ENCODE results near the gene CTSD.

The CTSD gene

DNA sequence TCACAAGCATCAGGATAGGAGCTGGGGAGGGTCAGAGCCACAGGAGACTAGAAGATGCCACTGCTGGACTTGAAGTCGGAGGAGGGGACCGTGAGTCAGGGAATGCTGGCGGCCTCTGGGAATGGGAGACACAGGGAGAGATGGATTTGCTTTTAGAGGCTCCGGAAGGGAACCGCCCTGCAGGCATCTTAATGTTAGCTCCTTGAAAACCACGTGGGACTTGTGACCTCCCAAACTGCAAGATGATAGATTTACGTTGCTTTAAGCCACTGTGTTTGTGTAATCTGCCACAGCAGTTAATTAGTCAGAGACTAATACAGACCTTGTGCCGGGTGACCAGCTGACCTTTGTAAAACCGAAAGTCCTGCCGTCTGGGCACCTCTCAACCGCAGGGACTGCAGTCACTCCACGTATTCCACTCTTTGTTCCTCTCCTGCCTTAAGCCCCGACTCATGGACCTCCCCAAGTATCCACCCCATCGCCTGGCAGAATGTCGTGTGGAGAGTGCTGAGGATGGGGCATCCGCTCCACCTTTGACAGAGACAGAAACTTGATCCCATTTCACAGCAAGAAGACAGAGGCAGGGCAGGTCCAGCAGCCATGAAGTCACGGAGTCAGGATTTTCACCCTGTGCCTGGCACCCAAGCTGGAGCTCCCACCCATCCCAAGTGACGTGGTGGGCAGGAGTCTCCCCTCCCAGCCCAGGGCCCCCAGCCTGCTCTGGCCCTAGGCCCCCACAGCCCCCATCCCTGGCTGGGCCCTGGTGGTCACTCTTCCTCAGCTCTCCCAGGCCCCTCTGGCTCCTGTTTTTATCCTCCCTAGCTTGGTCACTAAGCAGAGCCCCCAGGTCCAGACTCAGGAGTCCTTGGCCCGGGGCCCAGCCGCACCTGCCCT is 19.4 kb upstream of the CTSD start:
- DNase-seq (ENCODE audit: low read depth in 2 of 2), result peak; percentile 3 to 10

DNA sequence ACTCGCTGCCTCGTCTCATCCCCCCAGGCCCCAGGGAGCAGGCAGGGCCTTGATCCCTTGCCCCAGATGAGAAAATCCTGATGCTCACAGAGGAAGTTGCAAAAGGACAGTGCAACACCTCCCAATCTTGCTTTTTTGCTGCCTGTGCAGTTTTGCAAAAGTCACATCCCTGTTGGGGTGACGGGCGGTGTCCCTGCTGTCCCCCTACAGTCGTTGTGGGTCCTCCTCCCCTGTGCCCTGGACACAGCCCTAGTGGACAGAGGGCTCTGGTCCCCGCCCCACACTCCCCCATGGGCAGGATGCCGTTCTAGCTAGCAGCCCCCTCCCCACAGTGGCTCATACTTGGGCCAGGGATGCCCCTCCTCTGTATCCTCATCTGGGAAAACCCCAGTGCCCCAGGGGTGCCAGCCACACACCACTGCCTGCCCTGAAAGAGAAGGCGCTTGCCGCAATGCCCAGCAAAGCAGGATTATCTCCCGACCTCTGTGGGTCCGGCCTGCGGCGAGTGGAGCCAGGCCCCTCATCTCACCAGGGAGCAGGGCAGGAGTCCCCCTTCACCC is 18.4 kb upstream of the CTSD start:
- no peak for DNase-seq (ENCODE audit: low read depth in 2 of 2)

DNA sequence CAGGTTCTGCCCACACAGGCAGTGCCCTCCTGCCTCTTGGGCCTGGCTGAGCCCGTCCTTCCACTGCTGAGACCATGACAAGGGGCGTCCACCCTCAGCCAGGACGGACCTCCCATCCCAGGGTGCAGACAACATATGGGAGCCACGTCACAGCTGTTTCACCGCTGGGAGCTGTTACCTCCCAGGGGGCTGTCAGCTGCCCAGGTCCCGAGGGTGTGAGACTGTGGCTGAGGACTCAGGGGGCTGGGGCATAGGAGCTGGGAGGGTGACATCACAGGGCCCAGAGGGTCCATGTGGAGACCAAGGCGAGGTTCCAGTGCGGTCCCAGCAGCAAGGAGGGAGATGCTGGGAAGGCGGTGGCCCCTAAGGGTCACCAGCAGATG is 17.9 kb upstream of the CTSD start:
- no peak for DNase-seq (ENCODE audit: low read depth in 2 of 2)

DNA sequence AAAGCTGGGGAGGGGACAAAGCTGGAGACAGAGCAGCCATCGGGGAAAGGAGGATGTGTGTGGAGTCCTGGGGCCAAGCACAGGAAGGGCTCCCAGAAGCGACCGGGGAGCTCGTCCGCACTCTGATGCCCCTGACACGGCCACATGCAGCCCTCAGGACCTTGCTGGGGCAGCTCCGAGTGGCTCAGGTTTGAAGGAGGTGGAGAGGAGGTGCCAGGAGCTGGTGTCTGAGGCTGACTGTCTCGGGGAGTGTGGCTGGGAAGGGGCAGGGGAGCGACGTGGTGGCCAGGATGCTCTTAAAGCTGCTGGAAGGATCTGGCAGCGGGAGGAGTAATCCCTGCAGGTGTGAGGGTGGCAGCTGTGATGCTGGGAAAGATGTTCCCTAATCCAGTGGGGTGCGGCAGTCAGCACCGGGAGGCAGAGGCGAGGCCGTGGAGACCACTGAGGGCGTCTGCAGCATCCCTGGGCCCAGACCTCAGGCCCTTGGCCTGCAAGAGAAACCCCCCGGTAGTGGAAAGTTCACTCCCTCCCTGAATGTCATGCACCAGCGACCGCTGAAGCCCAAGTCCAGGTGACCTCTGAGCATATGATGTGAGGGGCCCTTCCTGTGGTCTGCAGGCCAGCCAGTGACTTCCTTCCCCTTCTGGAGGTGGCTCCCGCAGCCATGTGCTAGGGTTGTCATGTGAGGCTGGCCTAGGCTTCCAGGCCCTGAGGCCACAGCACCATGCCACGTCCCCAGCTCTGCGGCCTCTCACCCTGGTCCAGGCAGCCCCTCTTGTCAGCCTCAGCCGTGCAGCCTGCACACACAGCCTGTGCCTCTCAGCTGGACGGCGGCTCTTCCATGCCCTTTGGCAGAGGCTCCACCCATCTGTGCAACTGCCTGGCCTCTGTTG is 17.2 kb upstream of the CTSD start:
- DNase-seq (ENCODE audit: low read depth in 2 of 2), result no peak

DNA sequence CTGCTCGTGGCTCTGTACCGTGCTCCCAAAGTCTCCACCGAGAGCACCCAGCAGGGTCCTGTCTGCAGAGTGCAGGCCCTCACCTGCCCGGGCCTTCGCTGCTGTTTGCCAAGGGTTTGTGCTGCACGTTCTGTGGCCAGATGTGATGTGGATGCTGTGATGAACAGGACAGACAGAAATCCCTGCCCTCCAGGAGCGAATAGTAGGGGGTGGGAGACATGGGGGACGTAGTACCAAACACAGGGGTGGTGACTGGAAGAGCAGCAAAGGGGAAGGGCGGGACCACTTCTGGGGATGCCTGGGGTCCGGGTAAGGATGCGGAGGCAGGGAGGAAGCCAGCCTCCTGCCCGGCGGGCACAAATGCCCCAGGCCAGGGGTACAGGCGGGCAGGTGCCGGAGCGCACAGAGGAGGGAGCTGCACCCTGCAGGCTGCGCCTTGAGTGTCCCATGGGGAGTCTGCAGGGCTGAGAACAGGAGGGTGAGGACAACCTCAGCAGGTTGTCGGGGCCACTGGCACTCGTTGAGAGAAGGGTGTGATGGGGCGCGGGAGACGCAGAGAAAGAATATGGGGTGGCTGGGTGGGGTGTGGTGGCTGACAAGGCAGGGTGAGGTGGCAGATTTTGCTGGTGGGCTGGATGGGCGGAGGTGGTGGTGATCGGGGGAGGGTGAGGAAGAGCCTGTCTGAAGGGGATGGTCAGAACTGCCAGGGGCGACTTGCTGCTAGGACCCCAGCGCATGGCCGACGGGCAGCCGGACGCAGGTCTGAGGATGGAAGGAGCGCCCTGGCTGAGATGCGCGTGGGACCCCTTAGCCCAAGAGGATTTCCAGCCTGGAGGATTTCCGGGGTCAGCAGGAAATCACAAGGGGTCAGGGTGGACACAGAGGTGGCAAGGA is 16.3 kb upstream of the CTSD start:
- no peak for DNase-seq (ENCODE audit: low read depth in 2 of 2)

GRCh38 chr11:1779034-1779805 is 15.5 kb upstream of the CTSD start:
- no peak for DNase-seq (ENCODE audit: low read depth in 2 of 2)

DNA sequence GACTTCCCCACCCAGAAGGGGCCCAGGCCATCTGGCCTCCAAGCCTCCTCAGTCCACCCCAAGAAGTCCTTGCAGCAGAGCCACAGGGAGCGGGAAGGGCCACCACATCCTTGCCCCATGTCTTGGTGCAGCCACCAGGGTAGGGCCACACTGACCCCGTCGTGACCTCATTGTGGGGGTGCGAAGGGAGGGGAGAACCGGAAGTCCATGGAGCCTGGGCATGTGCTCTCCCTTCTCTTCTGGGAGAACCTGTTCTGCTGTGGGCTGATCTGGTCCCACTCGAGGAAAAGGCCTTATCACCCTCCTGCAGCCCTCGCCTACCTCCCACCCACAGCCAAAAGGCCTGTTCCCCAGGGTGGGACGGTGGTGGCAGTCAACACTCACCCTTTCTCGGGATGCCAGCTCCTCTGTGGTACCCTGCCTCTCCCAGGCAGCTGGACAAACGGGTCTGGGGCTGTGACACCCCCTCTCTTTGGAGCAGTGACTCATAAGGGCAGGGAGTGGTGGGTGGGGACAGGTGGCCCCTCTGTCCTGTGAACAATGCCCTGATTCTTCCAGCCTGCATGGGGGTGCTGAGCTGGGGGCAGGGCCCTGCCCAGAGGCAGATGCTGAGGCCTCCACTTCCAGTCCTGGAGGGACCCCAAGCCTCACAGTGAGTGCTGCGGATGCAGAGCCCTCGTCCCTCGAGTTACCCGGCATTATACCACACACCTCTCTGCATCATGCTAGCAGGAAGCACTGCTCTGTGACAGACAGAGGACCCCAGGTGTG is 14.6 kb upstream of the CTSD start:
- DNase-seq (ENCODE audit: low read depth in 2 of 2), result no peak

- DNase-seq (ENCODE audit: low read depth in 2 of 2), result no peak
These were observed 14.0 kb upstream of the CTSD start for GRCh38 chr11:1777737-1778136.

DNA sequence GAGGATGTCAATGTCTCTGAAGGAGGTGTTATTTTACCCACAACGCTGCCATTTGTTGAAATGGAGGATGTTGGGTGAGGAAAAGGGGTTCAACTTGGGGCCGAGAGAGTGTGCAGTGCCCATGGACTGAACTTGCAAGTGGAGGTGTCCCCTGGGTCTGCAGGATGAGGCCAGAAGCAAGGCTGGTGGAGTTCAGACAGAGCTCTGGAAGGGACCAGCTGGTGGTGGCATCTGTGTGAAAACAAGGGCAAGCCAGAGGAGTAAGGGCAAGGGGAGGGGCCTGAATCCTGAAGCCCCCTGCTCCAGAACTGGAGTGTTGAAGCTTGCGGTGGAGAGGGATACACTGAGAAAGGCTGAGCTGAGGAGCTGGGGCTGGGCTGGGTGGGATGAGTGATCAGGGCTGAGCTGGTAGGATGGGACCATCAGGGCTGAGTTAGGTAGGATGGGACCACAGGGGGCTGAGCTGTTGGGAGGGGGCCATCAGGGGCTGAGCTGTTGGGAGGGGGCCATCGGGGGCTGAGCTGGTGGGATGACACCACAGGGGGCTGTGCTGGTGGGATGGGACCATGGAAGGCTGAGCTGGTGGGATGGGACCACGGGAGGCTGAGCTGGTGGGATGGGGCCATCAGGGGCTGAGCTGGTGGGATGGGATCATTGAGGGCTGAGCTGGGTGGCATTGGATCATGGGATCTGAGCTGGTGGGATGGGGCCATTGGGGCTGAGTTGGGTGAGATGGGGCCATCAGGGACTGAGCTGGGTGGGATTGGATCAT is 13.4 kb upstream of the CTSD start:
- no peak for DNase-seq (ENCODE audit: low read depth in 2 of 2)

- no peak for DNase-seq (ENCODE audit: low read depth in 2 of 2)
These were observed 12.7 kb upstream of the CTSD start for GRCh38 chr11:1776331-1776851.

DNA sequence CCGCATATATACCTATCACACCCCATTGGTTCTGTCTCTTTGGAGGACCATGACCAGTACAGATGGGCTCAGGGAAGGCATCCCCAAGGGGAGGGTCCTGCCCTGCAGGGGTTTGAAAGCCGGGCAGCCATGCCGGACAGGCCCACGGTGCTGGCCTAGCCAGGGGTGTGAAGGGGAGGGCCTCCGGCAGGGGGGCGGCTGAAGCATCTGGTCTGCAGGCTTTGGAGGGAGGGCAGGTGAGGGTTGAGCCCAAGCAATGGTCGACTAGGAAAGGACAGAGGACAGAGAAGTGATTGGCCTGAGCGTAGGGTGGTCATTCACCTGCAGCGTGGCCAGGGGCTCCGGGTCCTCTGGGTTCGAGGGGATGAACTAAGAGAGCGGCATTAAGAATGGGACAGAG is 11.2 kb upstream of the CTSD start:
- DNase-seq (ENCODE audit: low read depth in 2 of 2), result no peak

DNA sequence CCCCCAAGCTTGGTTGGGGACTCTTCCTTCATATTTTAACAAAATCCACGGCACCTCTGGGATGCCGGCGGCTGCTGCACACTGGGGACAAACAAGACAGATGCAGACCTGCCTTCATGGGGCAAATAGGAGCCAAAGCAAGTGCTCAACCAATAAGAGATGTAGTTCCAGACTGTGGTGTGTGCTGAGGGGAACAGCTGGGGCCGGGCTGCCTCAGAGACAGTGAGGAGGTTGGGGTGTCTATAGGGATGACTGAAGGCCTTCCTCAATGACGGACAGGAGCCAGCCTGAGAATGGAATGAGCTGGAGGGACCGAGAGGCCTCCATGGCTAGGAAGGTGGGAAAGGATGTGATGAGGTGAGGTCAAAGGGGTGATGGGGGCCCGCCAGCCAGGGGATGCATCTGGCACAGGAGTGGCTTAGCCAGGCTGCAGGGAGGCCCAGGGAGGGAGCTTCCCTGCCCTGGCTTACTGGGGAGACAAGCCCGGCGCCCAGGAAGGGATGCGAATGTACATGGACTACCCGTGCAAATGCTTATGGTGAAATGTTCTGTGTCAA is 10.3 kb upstream of the CTSD start:
- no peak for DNase-seq (ENCODE audit: low read depth in 2 of 2)

- no peak for DNase-seq (ENCODE audit: low read depth in 2 of 2)
These were observed 9.6 kb upstream of the CTSD start for GRCh38 chr11:1773131-1773993.

GRCh38 chr11:1772270-1773130 is 8.8 kb upstream of the CTSD start:
- DNase-seq (ENCODE audit: low read depth in 2 of 2), result peak; percentile 84 to 87

DNA sequence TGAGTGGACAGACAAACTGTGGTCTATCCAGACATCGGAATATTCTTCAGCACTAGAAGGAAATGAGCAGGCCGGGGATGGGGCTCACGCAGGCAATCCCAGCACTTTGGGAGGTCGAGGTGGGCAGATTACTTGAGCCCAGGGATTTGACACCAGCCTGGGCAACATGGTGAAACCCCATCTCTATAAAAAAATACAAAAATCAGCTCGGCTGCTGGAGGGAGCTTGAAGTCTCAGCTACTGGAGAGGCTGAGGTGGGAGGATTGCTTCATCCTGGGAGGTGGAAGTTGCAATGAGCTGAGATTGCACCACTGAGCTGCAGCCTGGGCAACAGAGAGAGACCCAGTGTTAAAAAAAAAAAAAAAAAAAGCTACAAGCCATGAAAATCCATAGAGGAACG is 8.0 kb upstream of the CTSD start:
- peak; percentile 50 to 51 for DNase-seq (ENCODE audit: low read depth in 2 of 2)

GRCh38 chr11:1771273-1771672 is 7.5 kb upstream of the CTSD start:
- DNase-seq (ENCODE audit: low read depth in 2 of 2), result no peak

DNA sequence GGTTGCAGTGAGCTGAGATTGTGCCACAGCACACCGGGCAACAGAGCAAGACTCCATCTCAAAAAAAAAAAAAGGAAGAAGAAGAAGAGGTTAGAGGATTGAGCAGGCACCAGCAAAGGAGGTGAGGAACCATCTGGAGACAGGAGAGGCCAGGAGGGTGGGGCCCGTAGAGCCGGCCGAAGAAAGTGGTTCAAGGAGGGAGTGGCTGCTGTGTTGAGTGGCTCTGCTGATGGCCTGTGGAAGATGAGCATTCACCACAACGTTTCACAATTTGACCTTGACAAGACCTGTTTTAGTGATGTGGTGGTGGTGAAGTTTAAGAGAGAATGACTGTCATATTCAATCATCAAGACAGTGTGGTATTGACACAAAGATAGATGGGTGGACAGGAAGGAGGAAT is 6.8 kb upstream of the CTSD start:
- DNase-seq (ENCODE audit: low read depth in 2 of 2), result no peak

Measured in fibroblast of skin of left quadriceps (primary cell).